HG03196 (cell line): Measurements from ENCODE around the gene TRMT11.
"Not testable (repeated sequence)": the region's sequence is repeated elsewhere in the genome, so short reads cannot be mapped to it uniquely, and the experiment has no call there.

ENCODE experiments used
- ATAC-seq: cut with Tn5 transposase; IDR thresholded peaks from one replicate; pipeline ENCODE4 v1.9.1; 2021; ENCODE audit not compliant: unreplicated experiment

TRMT11 gene

DNA sequence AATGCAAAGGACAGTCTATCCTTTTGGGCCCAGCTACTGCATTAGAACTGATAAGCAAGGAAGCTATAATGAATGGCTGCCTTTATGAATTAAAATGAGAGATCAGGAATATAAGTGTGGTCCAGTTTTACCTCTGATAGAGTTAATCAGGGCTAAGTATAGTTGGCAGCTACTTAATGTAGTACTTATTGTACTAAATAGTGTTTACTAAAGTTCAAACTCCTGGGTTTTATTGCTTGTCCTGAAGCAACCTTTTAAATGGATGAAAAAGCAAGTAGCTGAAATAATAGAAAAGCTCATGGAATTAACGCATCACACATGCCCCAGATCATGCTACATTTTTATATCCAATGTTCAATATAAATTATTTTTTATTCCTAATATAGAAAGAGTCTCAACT is 5.3 kb downstream of the TRMT11 start:
- ATAC-seq = no peak

DNA sequence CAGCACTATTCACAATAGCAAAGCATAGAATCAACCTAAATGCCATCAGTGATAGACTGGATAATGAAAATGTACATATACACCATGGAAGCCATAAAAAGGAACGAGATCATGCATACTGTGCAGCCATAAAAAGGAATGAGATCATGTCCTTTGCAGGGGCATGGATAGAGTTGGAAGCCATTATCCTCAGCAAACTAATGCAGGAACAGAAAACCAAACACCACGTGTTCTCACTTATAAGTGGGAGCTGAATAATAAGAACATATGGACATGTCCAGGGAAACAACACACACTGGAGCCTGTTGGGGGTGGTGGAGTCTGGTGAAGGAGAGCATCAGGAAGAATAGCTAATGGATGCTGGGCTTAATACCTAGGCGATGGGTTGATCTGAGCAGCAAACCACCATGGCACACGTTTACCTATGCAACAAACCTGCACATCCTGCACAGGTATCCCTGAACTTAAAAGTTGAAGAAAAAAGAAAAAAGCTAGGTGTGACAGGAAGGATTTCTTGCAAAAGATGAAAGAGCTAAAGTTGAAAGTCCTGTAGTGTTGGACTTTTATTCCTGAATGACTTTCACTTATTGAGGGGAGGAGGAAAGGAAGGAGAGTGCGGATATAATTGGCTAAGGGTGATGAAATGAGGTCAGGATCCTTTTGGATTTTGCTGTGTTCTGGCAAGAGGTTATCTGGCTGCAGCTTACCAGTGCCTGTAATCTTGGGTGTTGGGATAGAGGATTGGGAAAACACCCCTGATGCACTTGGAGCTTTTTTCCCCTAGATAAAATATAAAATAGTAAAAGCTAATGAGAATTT is 8.5 kb downstream of the TRMT11 start:
- ATAC-seq = no peak

DNA sequence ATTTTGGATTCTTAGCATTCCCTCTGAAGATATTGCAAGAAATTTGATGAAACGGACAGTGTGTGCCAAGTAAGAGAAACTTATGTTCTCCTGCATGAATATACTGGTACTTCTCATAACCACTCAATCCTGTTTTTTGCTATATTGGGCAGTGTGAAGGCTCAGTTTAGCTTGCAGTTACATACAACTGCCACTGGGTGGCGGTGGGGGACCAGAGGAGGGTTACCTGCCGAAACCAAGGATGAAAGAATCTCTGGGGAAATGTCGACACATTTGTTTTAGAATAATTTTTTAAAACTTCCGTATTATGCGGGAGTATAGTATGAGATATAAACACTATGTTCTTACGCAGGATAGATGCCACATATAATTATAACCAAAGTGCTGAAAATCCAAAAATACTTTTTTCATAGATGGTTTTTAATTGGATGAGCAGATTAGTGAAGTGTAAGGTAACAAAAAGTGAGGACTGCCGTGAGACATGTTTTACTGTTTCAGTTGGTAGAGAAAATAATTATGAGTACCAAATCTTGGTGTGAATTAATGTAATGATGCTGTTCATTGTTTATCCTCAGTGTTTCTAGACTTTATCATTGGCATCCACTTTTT is 9.7 kb downstream of the TRMT11 start:
- ATAC-seq = peak; percentile 93

DNA sequence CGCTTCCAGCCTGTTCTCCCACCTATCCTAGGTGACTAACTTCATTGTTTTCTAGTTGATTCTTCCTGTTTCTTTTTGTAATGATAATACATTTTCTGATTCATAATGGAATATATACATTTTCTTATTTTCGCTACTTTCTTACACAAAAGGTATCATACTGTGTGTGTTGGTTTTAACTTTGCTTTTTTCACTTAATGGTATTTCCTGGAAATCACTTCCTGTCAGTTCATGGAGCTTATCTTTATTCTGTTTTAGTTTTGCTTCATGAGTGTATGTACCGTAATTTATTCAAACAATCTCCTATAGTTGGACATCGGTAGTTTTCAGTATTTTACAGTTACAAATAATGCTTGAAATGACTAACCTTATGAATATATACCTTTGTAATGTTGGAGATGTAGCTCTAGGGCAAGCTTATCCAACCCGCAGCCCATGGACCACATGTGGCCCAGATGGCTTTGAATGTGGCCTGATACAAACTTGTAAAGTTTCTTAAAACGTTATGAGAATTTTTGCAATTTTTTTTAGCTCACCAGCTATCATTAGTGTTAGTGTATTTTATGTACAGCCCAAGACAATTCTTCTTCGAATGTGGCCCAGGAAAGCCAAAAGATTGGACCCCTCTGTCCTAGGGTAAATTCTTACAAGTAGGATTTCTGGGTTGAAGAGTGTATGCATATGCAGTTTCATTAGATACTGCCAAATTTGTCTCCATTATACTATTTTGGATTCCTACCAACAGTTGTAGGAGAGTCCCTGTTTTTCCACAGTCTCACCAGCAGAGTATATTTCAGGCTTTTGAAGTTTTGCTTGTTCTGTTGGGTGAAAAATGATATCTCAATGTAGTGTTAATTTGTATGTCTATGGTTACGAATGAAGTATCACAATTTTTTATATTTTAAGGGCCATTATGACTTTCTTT is 16.7 kb downstream of the TRMT11 start:
- no peak for ATAC-seq

DNA sequence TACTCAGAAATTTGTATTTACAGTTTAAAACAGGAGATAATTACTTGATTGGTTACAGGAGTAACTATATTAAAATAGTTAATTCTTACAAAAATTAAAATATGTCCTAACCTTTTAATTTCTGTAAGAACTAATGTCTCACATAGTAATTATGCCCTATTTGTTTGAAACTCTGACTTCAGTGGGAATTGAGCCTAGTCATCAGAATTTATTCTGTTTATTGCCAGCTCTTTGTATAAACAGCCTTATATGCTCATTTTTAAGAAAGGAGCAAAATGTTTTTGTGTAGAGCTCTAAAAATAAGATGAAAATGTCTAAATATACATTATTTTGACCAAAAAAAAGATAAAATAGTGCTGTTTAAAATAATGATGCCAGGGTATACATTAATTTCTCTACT is 21.5 kb downstream of the TRMT11 start:
- no peak for ATAC-seq

DNA sequence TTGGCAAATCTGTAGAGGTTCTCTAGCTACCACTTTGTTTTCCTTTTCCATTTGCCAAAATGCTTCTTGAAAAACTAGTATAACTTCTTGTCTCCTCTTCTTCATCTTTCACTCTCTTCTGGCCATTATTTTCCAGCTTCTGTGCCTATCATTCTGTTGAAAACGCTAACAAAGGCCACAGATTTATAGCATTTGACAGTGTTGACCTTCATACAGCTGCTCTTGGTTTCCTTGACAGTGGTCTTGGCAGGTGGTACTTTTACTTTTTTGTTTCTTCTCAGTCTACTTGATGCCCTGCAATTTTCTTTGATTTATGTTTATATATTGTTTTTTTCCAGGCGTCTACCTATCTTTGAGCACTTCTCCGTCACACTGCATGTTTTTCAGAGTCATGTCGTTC is 23.7 kb downstream of the TRMT11 start:
- no peak for ATAC-seq

DNA sequence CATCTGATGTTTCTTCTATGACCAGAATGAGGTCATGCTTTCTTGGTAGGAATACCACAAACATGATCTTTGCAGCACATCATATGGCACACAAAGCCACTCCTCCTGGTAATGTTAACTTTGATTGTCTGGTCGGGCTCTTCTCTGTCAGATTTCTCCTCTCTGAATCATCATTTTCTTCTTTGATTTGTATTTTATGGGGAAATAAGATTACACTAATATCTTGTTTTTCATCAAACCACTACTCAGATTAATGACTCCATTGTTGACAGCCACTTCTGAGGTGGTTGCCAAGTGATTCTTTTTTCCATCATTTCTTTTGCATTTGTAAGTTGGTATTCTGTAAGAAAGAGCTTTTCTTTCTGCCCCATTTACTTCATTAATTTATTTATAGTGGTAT is 29.5 kb downstream of the TRMT11 start:
- ATAC-seq = no peak

DNA sequence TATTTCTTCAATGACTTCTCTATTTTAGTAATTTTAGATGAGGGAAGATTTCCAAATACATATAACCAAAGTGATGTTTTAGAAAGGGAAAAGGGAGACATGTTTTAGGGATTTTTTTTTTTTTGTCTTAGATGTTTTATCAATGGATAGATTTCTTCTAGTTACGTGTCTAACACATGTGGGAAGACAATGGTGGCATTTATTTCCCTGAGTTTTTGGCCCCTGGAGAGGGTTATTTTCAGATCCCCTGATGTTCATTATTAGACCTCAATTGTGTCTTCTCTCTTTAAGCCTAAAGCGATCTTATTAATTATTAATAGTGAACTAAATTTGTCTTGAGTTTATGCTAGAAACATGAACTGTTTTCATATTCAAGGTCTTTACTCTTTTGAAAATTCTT is 30.3 kb downstream of the TRMT11 start:
- ATAC-seq = no peak

DNA sequence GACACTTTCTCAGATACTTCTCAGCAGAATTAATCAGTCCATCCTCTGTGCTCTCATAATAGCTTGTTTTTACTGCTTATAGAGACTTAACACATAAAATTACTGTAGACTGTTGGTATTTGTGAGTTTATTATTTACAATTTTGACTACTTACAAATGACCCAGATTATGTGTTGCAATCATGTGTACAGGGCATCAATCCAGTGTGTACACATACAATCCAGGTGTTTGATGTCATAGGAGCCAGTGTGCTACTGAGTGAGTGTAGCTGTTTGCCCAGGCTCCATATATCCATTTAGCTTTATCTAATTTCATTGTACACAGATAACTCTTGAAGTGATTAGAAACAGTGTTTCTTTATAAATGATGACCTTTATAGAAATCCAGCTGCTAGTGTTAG is 31.3 kb downstream of the TRMT11 start:
- no peak for ATAC-seq

DNA sequence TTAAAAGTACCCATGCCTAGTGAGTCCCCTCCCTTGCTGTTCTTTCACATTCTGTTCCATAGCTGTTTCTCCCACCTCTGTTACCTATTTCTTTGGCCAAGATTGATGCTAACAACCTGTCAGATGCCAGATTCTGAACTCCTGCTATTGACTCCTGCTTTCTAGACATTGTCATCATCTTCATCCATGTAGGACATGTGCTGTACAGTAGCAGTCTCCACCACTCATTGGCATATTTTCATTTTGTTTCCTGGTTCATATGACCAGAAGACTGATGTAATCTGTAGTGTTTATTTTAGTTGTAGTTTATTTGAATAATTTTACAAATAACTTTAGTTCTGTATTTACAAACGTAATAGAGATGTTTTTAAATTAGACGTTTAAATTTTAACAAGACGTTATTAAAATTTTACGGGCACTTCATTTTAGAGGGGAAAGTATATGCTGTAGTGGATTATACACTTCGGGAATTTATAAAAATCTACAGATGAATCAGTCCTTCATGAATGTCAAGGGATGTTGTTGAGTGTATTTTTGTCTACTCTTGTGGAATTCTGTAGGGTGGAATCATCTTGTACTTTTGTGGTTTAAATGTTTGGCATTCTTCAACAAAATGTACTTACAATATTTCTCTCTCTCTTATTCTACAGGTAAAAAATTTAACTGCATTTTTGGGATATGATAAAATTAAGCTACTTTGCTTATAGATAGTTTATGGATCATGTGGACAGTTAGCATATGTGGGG is 34.1 kb downstream of the TRMT11 start:
- no peak for ATAC-seq

DNA sequence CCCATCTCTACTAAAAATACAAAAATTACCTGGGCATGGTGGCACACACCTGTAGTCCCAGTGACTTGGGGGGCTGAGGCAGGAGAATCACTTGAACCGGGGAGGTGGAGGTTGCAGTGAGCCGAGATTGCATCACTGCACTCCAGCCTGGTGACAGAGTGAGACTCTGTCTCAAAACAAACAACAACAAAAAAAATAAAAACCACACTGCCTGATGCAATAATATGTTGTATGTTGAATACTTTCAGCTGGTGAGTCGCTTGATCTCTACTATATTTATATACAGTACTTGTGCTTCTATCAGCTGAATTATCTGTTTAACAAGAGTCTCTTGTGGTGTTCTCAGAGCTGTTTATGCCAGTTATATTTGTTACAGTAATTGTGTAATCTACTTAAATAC is 37.1 kb downstream of the TRMT11 start:
- ATAC-seq = not testable (repeated sequence)

DNA sequence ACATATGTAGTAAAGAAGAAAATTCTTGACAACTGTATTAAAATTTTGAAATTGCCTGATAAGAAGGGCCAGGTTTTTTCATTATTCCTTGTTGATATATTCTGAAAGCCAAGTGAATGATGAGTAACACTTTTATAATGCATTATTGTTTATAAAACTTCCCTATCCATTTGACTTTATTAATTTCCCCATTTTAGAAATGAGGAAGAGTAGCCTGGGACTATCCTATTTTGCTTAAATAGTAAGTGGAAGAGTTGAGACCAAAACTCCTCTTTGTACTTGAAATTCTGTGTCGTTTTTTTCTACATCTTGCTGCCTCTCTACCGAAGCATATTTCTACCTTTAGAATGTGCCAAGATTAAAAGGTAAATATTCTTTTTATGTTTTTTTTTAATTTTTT is 39.7 kb downstream of the TRMT11 start:
- no peak for ATAC-seq

DNA sequence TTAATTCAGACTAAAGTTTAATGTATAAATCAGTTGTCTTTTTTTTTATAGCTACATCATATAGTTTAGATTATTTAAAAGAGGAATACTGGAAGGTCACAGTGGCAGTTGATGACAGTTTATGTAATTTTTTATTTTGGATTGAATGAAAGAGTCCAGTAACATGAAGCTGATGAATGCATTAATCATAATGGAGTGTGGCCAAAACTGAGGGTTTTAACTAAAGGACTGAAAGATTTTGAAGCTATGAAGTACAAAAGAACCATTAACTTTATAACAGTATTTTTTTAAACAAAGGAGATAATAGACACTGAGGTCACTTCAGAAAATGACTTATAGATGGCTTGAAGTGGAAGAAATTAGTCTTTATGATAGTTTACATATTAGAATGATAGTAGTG is 41.3 kb downstream of the TRMT11 start:
- ATAC-seq = no peak

DNA sequence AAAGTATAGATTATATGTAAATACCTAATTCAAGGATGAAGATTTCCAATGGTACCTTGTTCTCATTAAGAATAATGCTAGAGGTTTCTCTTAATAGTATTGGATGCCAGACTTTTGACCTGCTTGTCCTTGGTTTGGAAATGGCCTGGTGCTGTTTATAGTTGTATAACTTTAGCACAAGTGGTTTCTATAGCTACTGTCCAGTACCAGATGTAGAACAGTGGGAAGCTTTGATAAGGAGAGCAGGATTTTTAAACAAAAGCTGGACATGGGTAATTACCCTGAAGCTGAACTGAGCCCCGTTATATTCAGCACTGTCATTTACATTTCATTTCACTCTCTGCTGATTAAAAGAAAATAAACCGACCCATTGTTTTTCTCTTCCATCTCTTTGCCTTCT is 43.7 kb downstream of the TRMT11 start:
- no peak for ATAC-seq

DNA sequence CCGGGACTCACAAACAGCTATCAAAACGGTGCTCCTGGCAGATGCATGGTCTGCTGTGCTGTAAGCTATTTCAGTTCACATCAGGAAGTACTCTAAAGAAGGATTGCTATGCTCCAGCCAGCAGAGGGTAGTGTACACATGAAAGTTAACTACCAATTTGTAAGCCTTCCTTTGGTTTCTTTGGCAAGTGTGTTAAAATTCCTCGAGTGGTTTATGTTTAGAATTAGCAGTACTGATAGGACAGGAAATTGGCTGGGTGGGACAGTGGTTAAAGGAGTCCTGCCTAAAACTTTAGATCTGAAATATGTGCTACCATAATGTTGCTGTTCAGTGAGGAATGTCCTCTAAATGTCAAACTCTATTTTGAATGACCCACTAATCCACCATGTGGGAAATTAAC is 47.4 kb downstream of the TRMT11 start:
- peak; percentile 73 for ATAC-seq

DNA sequence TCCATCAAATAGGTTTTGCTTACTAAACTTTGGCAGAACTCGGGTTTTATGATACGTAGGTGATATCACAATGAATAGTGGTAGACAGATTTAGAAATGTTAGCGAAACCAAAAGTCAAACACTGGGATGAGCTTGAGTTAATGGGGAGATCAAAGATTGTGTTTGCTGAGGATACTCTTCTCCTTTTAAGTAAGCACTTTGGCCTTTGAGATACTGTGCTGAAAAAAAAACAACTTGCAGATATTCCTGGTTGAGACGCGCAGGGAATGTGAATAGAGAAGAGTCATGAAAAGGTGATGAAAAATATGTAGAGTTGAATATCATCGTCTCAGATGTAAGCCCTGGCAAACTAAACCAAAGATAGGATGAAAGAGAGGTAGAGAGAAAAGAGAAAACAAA is 48.3 kb downstream of the TRMT11 start:
- no peak for ATAC-seq

DNA sequence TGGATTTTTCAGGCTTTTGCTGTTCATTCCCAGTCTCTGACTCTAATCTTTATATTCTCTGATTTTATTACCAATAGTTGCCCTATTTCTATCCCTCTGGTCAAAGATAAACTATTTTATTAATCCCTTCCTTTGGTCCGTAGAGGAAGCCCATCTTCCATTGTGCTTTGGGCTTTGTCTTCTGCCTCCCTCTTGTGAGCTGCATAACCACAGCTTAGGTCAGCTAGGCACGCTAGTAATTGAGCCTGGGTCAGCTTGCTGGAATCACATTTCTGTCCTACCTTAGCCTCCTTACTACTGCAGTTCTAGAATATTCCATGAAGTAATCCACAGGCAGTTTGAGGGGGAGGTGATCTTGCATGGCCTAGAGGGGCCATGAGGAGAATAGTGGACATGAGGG is 49.4 kb downstream of the TRMT11 start:
- no peak for ATAC-seq

DNA sequence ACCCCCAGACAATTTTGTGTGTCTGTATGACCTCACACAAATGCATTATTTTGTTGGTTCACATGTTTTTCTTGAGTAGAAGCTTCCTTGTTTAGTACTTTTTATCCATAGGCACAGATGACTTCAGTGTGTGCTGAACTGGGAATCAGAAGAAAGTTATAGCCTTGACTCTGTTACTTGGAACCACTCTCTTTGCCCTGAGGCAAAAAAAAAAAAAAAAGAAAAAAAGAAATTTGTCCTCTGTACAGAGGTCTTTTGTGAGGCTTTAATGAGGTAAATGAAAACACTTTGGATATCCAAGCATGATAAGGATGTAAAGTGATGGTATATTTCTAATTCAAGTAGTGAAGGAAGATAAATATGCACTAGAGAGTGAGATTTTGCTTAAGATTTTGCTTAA is 51.9 kb downstream of the TRMT11 start:
- no peak for ATAC-seq

DNA sequence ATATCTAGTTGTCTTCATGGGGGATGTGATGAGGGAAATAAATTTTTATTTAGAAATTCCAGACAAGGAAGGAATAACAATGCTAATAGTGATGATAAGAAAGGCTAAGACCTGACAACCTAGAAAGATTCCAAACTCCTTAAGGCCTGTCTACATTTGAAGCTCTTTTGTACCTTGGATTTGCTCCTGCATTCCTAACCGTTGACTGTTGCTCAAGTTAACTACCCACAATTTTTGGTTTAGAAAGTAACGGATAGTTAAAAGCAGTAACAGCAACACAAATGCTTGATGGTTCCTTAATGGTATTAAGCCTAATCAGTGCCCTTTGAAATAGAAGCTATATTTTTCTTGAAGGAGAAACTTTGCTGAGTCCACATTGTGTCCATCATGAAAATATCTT is 52.9 kb downstream of the TRMT11 start:
- no peak for ATAC-seq

DNA sequence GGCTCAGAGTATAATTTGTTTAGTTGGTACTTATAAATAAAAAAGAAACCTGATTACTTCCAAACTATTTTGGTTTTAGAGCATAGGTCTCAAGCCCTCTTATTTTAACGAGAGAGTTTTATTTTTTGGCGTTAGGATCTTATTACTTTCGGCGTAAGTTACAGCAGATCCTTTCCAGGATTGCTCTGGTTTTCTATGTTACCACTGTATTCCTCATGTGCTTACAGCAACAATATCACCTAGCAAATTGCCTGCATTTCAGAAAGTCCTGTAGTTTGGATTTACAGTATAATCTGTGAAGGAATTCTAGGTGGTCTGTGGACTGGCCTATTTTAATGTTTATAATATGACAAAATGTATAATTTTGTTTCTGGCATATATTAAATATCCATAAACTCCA is 54.1 kb downstream of the TRMT11 start:
- no peak for ATAC-seq

DNA sequence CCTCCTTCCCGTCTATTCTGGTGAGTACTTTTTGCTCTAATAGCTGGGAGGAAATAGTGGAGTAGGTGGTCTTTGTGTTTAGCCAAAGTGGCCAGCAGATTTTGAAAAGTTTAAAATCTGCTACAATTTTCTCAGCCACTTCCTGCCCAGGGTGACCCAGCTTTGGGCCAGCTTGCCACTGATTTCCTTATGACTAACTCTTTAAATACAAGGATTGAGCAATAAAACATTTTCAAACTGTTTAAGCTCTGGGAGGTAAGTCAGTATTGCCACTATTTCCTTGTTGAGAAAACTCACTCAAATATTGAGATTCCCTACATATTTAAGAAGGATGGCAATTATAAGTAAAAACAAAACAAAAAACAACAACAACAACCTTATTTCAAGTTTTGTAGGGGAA is 54.5 kb downstream of the TRMT11 start:
- no peak for ATAC-seq
